Keratinocyte (primary cell): ENCODE measurements around the gene TMEM205.

Experiments
- EZH2 ChIP-seq: IDR thresholded peaks from one replicate; pipeline ENCODE4 v1.6.1; 2012; ENCODE audit warnings: inconsistent platforms, mild to moderate bottlenecking, low read length, moderate library complexity
- TF ChIP-seq, protein P1 (sequence below), 3 experiments: IDR thresholded peaks in 1 of 3; conservative IDR thresholded peaks in 1 of 3; optimal IDR thresholded peaks in 1 of 3; 2 replicates in 2 of 3; 3 replicates in 1 of 3; pipeline versions ENCODE3 to v1.5.1; 2011; ENCODE audit warnings: low read length in 3 of 3, mild to moderate bottlenecking in 3 of 3, moderate library complexity in 2 of 3, control low read depth in 1 of 3, inconsistent platforms in 1 of 3; ENCODE audit not compliant: insufficient read depth in 2 of 3; ENCODE audit errors: extremely low read depth in 1 of 3

DNA sequence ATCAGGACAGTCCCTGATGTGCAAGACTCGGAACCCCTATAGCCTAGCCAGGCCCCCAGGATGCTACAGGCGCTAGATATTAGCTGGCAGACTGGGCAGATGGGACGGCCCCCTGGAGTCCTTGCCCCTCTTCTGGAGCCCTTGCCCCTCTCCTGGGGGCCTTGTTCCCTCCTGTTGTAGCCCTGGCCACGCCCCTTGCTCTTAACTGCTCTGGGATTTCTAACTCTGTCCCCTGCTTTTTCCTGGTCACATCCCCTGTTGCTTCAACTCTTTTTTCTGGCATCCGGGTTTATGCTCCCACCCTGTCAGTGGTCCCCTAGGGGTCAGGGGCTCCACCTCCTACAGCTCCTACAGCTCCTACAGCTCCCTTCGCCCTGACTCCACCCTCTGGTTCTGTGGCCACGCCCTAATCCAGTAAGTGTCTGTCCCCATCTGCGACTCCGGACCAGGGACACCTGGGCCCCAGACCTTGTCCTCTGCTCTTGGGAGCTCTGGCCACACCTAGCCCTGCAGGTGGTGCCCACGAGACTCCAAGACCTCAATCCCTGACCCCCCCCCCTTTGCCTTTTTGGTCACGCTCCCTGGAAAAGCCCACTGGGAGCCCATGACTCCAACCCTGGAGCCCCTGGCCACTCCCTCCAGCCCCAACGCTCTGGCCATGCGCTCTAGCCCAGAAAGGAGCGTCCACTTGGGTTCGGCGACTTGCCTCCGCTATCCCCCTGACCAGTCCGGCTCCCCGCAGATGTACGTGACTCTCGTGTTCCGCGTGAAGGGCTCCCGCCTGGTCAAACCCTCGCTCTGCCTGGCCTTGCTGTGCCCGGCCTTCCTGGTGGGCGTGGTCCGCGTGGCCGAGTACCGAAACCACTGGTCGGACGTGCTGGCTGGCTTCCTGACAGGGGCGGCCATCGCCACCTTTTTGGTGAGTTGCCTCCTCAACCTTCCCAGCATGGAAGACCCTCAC lies 16.0 kb upstream of the TMEM205 start:
- no peak for TF ChIP-seq EZH2
- TF ChIP-seq, protein P1, sequence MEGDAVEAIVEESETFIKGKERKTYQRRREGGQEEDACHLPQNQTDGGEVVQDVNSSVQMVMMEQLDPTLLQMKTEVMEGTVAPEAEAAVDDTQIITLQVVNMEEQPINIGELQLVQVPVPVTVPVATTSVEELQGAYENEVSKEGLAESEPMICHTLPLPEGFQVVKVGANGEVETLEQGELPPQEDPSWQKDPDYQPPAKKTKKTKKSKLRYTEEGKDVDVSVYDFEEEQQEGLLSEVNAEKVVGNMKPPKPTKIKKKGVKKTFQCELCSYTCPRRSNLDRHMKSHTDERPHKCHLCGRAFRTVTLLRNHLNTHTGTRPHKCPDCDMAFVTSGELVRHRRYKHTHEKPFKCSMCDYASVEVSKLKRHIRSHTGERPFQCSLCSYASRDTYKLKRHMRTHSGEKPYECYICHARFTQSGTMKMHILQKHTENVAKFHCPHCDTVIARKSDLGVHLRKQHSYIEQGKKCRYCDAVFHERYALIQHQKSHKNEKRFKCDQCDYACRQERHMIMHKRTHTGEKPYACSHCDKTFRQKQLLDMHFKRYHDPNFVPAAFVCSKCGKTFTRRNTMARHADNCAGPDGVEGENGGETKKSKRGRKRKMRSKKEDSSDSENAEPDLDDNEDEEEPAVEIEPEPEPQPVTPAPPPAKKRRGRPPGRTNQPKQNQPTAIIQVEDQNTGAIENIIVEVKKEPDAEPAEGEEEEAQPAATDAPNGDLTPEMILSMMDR (optimal IDR thresholded peaks at IDR 0.05 in 1 of 3, IDR thresholded peaks at IDR 0.05 in 1 of 3, conservative IDR thresholded peaks at IDR 0.05 in 1 of 3; ENCODE audit: extremely low read depth in 1 of 3, insufficient read depth in 2 of 3, low read length in 3 of 3), result no peak
